ENCODE measurements around the gene PBX1.

- no peak for TF ChIP-seq CTCF (IDR thresholded peaks at IDR 0.05; ENCODE audit: borderline replicate concordance, extremely low read depth, low read length, poor library complexity, severe bottlenecking)
- TF ChIP-seq EZH2 (IDR thresholded peaks at IDR 0.05; ENCODE audit: borderline replicate concordance, low read depth, low read length, severe bottlenecking), result no peak
Observed at GRCh38 chr1:164670026-164670425, 111.0 kb downstream of the PBX1 start.

All from DND-41 (cell line).